Neural cell (in vitro differentiated cells): ENCODE data around the gene WFDC10A. TPM values are rescaled to one million over a fixed set of nuclear protein-coding genes. Genes with fewer than 3 reads are reported as not detected.

ENCODE experiments used
- H2AFZ ChIP-seq: fragments of 200-600, 300-800 bp; sonication (generic), shearing (Covaris generic); 2 replicates; pipeline ENCODE4 v1.6.0; 2014; ENCODE audit warnings: low read depth, mild to moderate bottlenecking, antibody characterized with exemption, low read length, moderate library complexity
- H3F3A ChIP-seq: fragments of 200-600 bp; shearing (Covaris generic); 2 replicates; pipeline ENCODE4 v1.6.1; 2016; ENCODE audit warnings: mild to moderate bottlenecking, moderate library complexity, mixed read lengths, antibody characterized with exemption, low read length; ENCODE audit not compliant: insufficient read depth, poor library complexity, severe bottlenecking
- H3K27ac ChIP-seq: fragments of 200-600, 300-800 bp; sonication (generic), shearing (Covaris generic); 2 replicates; pipeline ENCODE4 v1.5.1; 2014; ENCODE audit warnings: mild to moderate bottlenecking, low read length, moderate library complexity
- H3K27me3 ChIP-seq: fragments of 300-800, 200-600 bp; sonication (generic), shearing (Covaris generic); 2 replicates; pipeline ENCODE4 v1.6.0; 2014; ENCODE audit warnings: mild to moderate bottlenecking, low read depth, low read length, moderate library complexity; ENCODE audit not compliant: insufficient read depth
- H3K36me3 ChIP-seq: fragments of 300-800, 200-600 bp; sonication (generic), shearing (Covaris generic); 2 replicates; pipeline ENCODE4 v1.5.1; 2014; ENCODE audit warnings: mild to moderate bottlenecking, antibody characterized with exemption, low read length, moderate library complexity; ENCODE audit not compliant: insufficient read depth
- H3K4me2 ChIP-seq: fragments of 300-800, 200-600 bp; sonication (generic), shearing (Covaris generic); 2 replicates; pipeline ENCODE4 v1.6.0; 2014; ENCODE audit warnings: mild to moderate bottlenecking, low read length
- H3K4me3 ChIP-seq: fragments of 300-800, 200-600 bp; sonication (generic), shearing (Covaris generic); 2 replicates; pipeline ENCODE4 v1.5.1; 2014; ENCODE audit warnings: mild to moderate bottlenecking, low read length, moderate library complexity
- H3K79me2 ChIP-seq: fragments of 200-600 bp; shearing (Covaris generic); replicated peaks from 2 replicates; pipeline ENCODE4 v1.6.0; 2014; ENCODE audit warnings: mild to moderate bottlenecking, low read length, moderate library complexity; ENCODE audit not compliant: insufficient read depth
- H3K9ac ChIP-seq: fragments of 300-800, 200-600 bp; sonication (generic), shearing (Covaris generic); 2 replicates; pipeline ENCODE4 v1.6.1; 2016; ENCODE audit warnings: mild to moderate bottlenecking, low read length, mixed read lengths
- H3K9me2 ChIP-seq: fragments of 200-600 bp; shearing (Covaris generic); 2 replicates; pipeline ENCODE4 v1.6.1; 2016; ENCODE audit warnings: mild to moderate bottlenecking, low read length, mixed read lengths; ENCODE audit not compliant: insufficient read depth
- H3K9me3 ChIP-seq: fragments of 200-600, 300-800 bp; sonication (generic), shearing (Covaris generic); 2 replicates; pipeline ENCODE4 v1.6.1; 2016; ENCODE audit warnings: mild to moderate bottlenecking, mixed run types, low read length, moderate library complexity, mixed read lengths
- H4K20me1 ChIP-seq: fragments of 200-600 bp; shearing (Covaris generic); 2 replicates; pipeline ENCODE4 v1.6.1; 2016; ENCODE audit warnings: mild to moderate bottlenecking, mixed run types; ENCODE audit not compliant: insufficient read depth
- CTCF ChIP-seq: fragments of 450-650 bp; IDR thresholded peaks from 2 replicates; pipeline ENCODE4 v1.5.1; 2014; ENCODE audit warnings: antibody characterized with exemption, mild to moderate bottlenecking, moderate library complexity; ENCODE audit not compliant: poor library complexity, severe bottlenecking
- EP300 ChIP-seq: fragments of 450-650 bp; conservative IDR thresholded peaks from 2 replicates; pipeline ENCODE4 v1.6.1; 2014; ENCODE audit warnings: antibody characterized with exemption, mild to moderate bottlenecking, moderate library complexity; ENCODE audit not compliant: poor library complexity, severe bottlenecking
- EZH2 ChIP-seq: fragments of 200-600, 300-800 bp; shearing (Covaris generic), sonication (generic); IDR thresholded peaks from 2 replicates; pipeline ENCODE4 v1.6.1; 2014; ENCODE audit warnings: antibody characterized with exemption, low read length, borderline replicate concordance, mild to moderate bottlenecking; ENCODE audit not compliant: insufficient read depth, poor library complexity, severe bottlenecking
- MXI1 ChIP-seq: fragments of 450-650 bp; conservative IDR thresholded peaks from 2 replicates; pipeline ENCODE4 v1.6.1; 2014; ENCODE audit warnings: antibody characterized with exemption, mild to moderate bottlenecking; ENCODE audit not compliant: poor library complexity, severe bottlenecking
- POLR2AphosphoS5 ChIP-seq: IDR thresholded peaks from 2 replicates; pipeline ENCODE4 v1.6.1; 2012
- RAD21 ChIP-seq: fragments of 450-650 bp; conservative IDR thresholded peaks from 2 replicates; pipeline ENCODE4 v1.6.1; 2014; ENCODE audit warnings: antibody characterized with exemption, mild to moderate bottlenecking, moderate library complexity
- REST ChIP-seq: IDR thresholded peaks from 2 replicates; pipeline ENCODE4 v1.6.1; 2012; ENCODE audit warnings: borderline replicate concordance
- SMC3 ChIP-seq: fragments of 450-650 bp; conservative IDR thresholded peaks from 2 replicates; pipeline ENCODE4 v1.6.1; 2014; ENCODE audit warnings: antibody characterized with exemption, mild to moderate bottlenecking, moderate library complexity; ENCODE audit not compliant: poor library complexity
- TAF1 ChIP-seq: IDR thresholded peaks from 2 replicates; pipeline ENCODE4 v1.6.1; 2012; ENCODE audit warnings: low read depth
- polyA plus RNA-seq: library from polyadenylated mRNA; depleted of rRNA; stranded (reverse); fragments of >200 nt; gene quantifications from 2 replicates; pipeline ENCODE4 v1.2.3, GENCODE V29; 2014

WFDC10A gene
- polyA plus RNA-seq, 1 donor from 2014 or later = not detected

- H3K9me2 ChIP-seq = no peaks in the 10 kb centered on the region
- no peaks in the 10 kb centered on the region for H3K79me2 ChIP-seq
- H3K4me2 ChIP-seq = no peak overlapping the region
- H3K9ac ChIP-seq = no peak overlapping the region
- H3K27me3 ChIP-seq = no peaks in the 10 kb centered on the region
- H3F3A ChIP-seq = no peaks in the 10 kb centered on the region
- H4K20me1 ChIP-seq = no peaks in the 10 kb centered on the region
- no peak overlapping the region for H3K4me3 ChIP-seq
- no peak for TF ChIP-seq SMC3
- no peak for TF ChIP-seq POLR2AphosphoS5
- TF ChIP-seq RAD21 = no peak
- no peak for TF ChIP-seq EP300
- TF ChIP-seq REST = no peak
- no peak for TF ChIP-seq EZH2
- TF ChIP-seq CTCF = no peak
- no peak overlapping the region for H3K27ac ChIP-seq
- no peak overlapping the region for H2AFZ ChIP-seq
- H3K36me3 ChIP-seq = no peaks in the 10 kb centered on the region
- no peaks in the 10 kb centered on the region for H3K9me3 ChIP-seq
Measured at GRCh38 chr20:45672765-45673164, 43.2 kb downstream of the WFDC10A start.

- no peaks in the 10 kb centered on the region for H3K79me2 ChIP-seq
- H3K4me3 ChIP-seq = no peak overlapping the region
- no peak overlapping the region for H2AFZ ChIP-seq
- no peak overlapping the region for H3K9ac ChIP-seq
- H3K27me3 ChIP-seq = no peaks in the 10 kb centered on the region
- no peak overlapping the region for H3K27ac ChIP-seq
- no peak for TF ChIP-seq MXI1
- TF ChIP-seq POLR2AphosphoS5 = no peak
- TF ChIP-seq EP300 = no peak
- TF ChIP-seq TAF1 = no peak
- TF ChIP-seq CTCF = no peak
- no peak for TF ChIP-seq EZH2
- TF ChIP-seq REST = no peak
- no peak for TF ChIP-seq SMC3
- no peak for TF ChIP-seq RAD21
- no peaks in the 10 kb centered on the region for H3F3A ChIP-seq
- H4K20me1 ChIP-seq = no peaks in the 10 kb centered on the region
- H3K4me2 ChIP-seq = no peak overlapping the region
- H3K9me2 ChIP-seq = no peaks in the 10 kb centered on the region
- no peaks in the 10 kb centered on the region for H3K36me3 ChIP-seq
- no peaks in the 10 kb centered on the region for H3K9me3 ChIP-seq
Measured at GRCh38 chr20:45679650-45680049, 50.1 kb downstream of the WFDC10A start.
